LNCAP (cell line): Measurements from ENCODE around the gene GRIK4.

Experiments
- CTCF ChIP-seq: fragments of 450-650 bp; IDR thresholded peaks from 2 replicates; pipeline ENCODE4 v1.5.1; 2017; ENCODE audit warnings: mild to moderate bottlenecking

GRIK4 gene

GRCh38 chr11:120769906-120770305 lies 258.4 kb downstream of the GRIK4 start:
- TF ChIP-seq CTCF: no peak

GRCh38 chr11:120771551-120772060 lies 260.1 kb downstream of the GRIK4 start:
- TF ChIP-seq CTCF: no peak

- no peak for TF ChIP-seq CTCF
Observed at GRCh38 chr11:120773501-120774031, 262.0 kb downstream of the GRIK4 start.

- TF ChIP-seq CTCF: no peak
Observed at GRCh38 chr11:120774591-120775386, 263.2 kb downstream of the GRIK4 start.

GRCh38 chr11:120775986-120776951 lies 264.7 kb downstream of the GRIK4 start:
- no peak for TF ChIP-seq CTCF

- TF ChIP-seq CTCF: no peak
Observed at GRCh38 chr11:120778685-120779490, 267.3 kb downstream of the GRIK4 start.

GRCh38 chr11:120780239-120780638 lies 268.7 kb downstream of the GRIK4 start:
- TF ChIP-seq CTCF: no peak
